Mesendoderm (in vitro differentiated cells): ENCODE data around the gene CSGALNACT2.
A peak's percentile ranks its signal among the peaks of the same experiment; 100 is the strongest.

Experiments
- DNase-seq: peaks from one replicate; pipeline ENCODE4 v3.0.0; 2013
- H2AK5ac ChIP-seq: 2 replicates; pipeline ENCODE4 v1.6.1; 2013; ENCODE audit warnings: low read length, inconsistent platforms
- H2BK120ac ChIP-seq: 2 replicates; pipeline ENCODE4 v1.6.1; 2013; ENCODE audit warnings: low read depth, mild to moderate bottlenecking, low read length, moderate library complexity, mixed read lengths
- H2BK15ac ChIP-seq: replicated peaks from 2 replicates; pipeline ENCODE4 v1.6.1; 2013; ENCODE audit warnings: low read depth, mild to moderate bottlenecking, moderate library complexity
- H2BK5ac ChIP-seq: 2 replicates; pipeline ENCODE4 v1.6.1; 2013; ENCODE audit warnings: low read length, inconsistent platforms
- H3K18ac ChIP-seq: 2 replicates; pipeline ENCODE4 v1.6.1; 2013; ENCODE audit warnings: mild to moderate bottlenecking, low read length, mixed read lengths
- H3K23ac ChIP-seq: one replicate; pipeline ENCODE4 v1.6.1; 2013; ENCODE audit warnings: low read length
- H3K27ac ChIP-seq: 2 replicates; pipeline ENCODE4 v1.5.1; 2013; ENCODE audit warnings: low read depth, mild to moderate bottlenecking, inconsistent platforms, low read length, moderate library complexity
- H3K27me3 ChIP-seq: 2 replicates; pipeline ENCODE4 v1.6.1; 2013; ENCODE audit warnings: low read length, control low read depth, mild to moderate bottlenecking, inconsistent platforms; ENCODE audit not compliant: insufficient read depth, poor library complexity
- H3K36me3 ChIP-seq: 2 replicates; pipeline ENCODE4 v1.6.1; 2013; ENCODE audit warnings: low read length, inconsistent platforms; ENCODE audit not compliant: control insufficient read depth, insufficient read depth
- H3K4ac ChIP-seq: one replicate; pipeline ENCODE4 v1.6.1; 2013; ENCODE audit warnings: low read depth, mild to moderate bottlenecking, low read length, moderate library complexity
- H3K4me1 ChIP-seq: 2 replicates; pipeline ENCODE4 v1.6.1; 2013; ENCODE audit warnings: low read depth, low read length, inconsistent platforms; ENCODE audit not compliant: control insufficient read depth
- H3K4me2 ChIP-seq: 2 replicates; pipeline ENCODE4 v1.6.1; 2013; ENCODE audit warnings: low read length
- H3K4me3 ChIP-seq: 2 replicates; pipeline ENCODE4 v1.5.1; 2013; ENCODE audit warnings: mild to moderate bottlenecking, low read length
- H3K56ac ChIP-seq: one replicate; pipeline ENCODE4 v1.6.1; 2013; ENCODE audit warnings: low read length
- H3K79me1 ChIP-seq: 2 replicates; pipeline ENCODE4 v1.6.1; 2013; ENCODE audit warnings: low read length, inconsistent platforms
- H3K79me2 ChIP-seq: 2 replicates; pipeline ENCODE4 v1.6.1; 2013; ENCODE audit warnings: mild to moderate bottlenecking, low read length; ENCODE audit not compliant: control insufficient read depth, insufficient read depth
- H3K9ac ChIP-seq: 2 replicates; pipeline ENCODE4 v1.6.1; 2013; ENCODE audit warnings: low read length, inconsistent platforms
- H4K5ac ChIP-seq: one replicate; pipeline ENCODE4 v1.6.1; 2013; ENCODE audit warnings: low read length
- H4K8ac ChIP-seq: one replicate; pipeline ENCODE4 v1.6.1; 2013; ENCODE audit warnings: low read depth, mild to moderate bottlenecking, control low read depth, low read length, moderate library complexity
- WGBS: extraction: QIAGEN DNeasy Blood & Tissue Kit; methylation state at CpG from one replicate; pipeline ENCODE4 v1.1.7; 2013; ENCODE audit warnings: low lambda C conversion rate, missing lambda C conversion rate; ENCODE audit not compliant: insufficient coverage; ENCODE audit errors: extremely low coverage; 5-methylcytosine and 5-hydroxymethylcytosine counted together

CSGALNACT2 gene

DNA sequence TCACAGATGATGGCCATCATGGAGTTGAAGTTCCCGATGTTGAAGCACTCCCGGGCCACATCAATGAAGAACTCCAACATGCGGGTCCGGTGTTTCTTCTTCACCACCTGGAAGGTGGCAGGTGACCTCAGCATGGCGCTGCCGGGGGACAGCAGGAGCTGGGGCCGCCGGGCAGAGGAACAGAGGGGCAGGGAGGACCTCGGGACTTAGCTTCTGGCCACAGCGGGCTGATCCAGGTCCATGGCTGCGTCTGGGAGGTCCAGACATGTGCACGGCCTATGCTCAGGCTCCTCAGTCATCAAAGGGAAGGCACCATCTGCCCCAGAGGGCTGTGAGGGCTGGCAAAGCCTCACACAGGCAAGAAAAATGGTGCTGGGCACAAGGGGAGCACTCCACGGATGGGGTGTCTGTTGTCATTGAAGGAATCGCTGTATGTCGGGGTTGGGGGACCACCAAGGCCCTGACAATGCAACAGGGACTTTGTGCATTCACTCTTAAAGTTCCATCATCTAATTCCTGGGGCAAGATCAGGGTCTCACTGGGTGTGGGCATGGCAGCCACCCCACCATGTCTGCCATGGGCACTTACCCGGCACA, 60.9 kb downstream of the CSGALNACT2 start:
- Histone ChIP-seq H3K79me2 (no peaks in the 10 kb centered on the region), H3K4me3 (no peak overlapping the region), H3K27ac (no peak overlapping the region), H2AK5ac (no peak overlapping the region), H4K8ac (no peak overlapping the region), H2BK5ac (no peak overlapping the region), H3K9ac (no peak overlapping the region), H4K5ac (no peak overlapping the region), H2BK15ac (no peak overlapping the region), H3K18ac (no peak overlapping the region), H3K23ac (no peak overlapping the region), H3K56ac (no peak overlapping the region), H3K36me3 (peaks cover 3% of the 10 kb centered on the region), H3K79me1 (peaks cover 5% of the 10 kb centered on the region), H3K27me3 (no peaks in the 10 kb centered on the region), H3K4me2 (no peak overlapping the region), H3K4me1 (no peaks in the 10 kb centered on the region), H2BK120ac (no peak overlapping the region), H3K4ac (no peak overlapping the region)
- no peak for DNase-seq
- no CpG with 5 or more reads among the region's 16 CpGs for WGBS

- Histone ChIP-seq H4K8ac (no peak overlapping the region), H3K27me3 (no peaks in the 10 kb centered on the region), H3K9ac (no peak overlapping the region), H3K56ac (no peak overlapping the region), H2BK120ac (no peak overlapping the region), H3K79me1 (peaks cover 5% of the 10 kb centered on the region), H2BK15ac (no peak overlapping the region), H3K27ac (no peak overlapping the region), H3K36me3 (peaks cover 3% of the 10 kb centered on the region), H3K4me2 (no peak overlapping the region), H3K4me3 (no peak overlapping the region), H4K5ac (no peak overlapping the region), H3K79me2 (no peaks in the 10 kb centered on the region), H2BK5ac (no peak overlapping the region), H2AK5ac (no peak overlapping the region), H3K23ac (no peak overlapping the region), H3K4ac (no peak overlapping the region), H3K18ac (no peak overlapping the region), H3K4me1 (no peaks in the 10 kb centered on the region)
- WGBS: no CpG with 5 or more reads among the region's 15 CpGs
- no peak for DNase-seq
Measured at GRCh38 chr10:43199684-43200537, 61.7 kb downstream of the CSGALNACT2 start.

GRCh38 chr10:43200538-43201390, 62.5 kb downstream of the CSGALNACT2 start:
- DNase-seq: no peak
- Histone ChIP-seq H3K4me2 (no peak overlapping the region), H3K27me3 (no peaks in the 10 kb centered on the region), H3K36me3 (peaks cover 3% of the 10 kb centered on the region), H4K5ac (no peak overlapping the region), H4K8ac (no peak overlapping the region), H3K23ac (no peak overlapping the region), H3K4me3 (no peak overlapping the region), H3K27ac (no peak overlapping the region), H3K18ac (no peak overlapping the region), H3K4me1 (no peaks in the 10 kb centered on the region), H2BK120ac (no peak overlapping the region), H3K79me2 (no peaks in the 10 kb centered on the region), H3K56ac (no peak overlapping the region), H2BK5ac (no peak overlapping the region), H2BK15ac (no peak overlapping the region), H2AK5ac (no peak overlapping the region), H3K79me1 (peaks cover 5% of the 10 kb centered on the region), H3K9ac (no peak overlapping the region), H3K4ac (no peak overlapping the region)
- WGBS: no CpG with 5 or more reads among the region's 13 CpGs

DNA sequence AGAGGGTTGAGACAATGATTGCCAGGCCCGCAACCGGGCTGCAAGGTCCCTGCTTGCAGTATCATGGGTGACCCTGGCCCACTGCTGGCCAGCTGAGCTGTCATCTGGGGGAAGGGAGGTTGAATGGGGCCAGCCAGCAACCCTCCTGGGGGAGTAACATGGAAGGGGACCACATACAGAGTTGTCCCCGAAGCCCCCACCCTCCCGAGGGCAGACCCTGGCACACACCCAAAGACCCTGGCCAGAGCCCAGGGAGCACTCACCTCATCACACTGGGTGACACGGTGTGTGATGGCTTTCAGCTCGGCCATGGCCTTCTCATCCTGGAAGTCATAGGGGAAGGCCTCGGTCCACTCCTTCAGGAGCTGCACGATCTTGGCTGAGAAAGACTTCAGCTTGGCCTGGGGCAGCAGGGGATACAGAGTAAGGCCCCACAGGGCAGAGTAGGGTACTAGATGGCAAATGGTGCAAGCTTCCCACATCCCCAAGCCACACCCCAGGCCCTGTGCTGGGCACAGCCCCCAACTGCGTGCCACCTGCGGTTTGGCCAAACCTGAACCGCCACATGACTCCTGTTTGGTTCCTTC, 63.4 kb downstream of the CSGALNACT2 start:
- no peaks in the 10 kb centered on the region for H3K4me1 ChIP-seq
- WGBS: no CpG with 5 or more reads among the region's 11 CpGs
- H3K4ac ChIP-seq: no peak overlapping the region
- no peaks in the 10 kb centered on the region for H3K79me2 ChIP-seq
- H3K18ac ChIP-seq: no peak overlapping the region
- H3K27ac ChIP-seq: no peak overlapping the region
- H4K8ac ChIP-seq: no peak overlapping the region
- H3K36me3 ChIP-seq: peaks cover 3% of the 10 kb centered on the region
- no peak overlapping the region for H3K4me2 ChIP-seq
- H3K4me3 ChIP-seq: no peak overlapping the region
- no peak overlapping the region for H2BK5ac ChIP-seq
- H3K23ac ChIP-seq: no peak overlapping the region
- H3K56ac ChIP-seq: peak overlapping the region; percentile 3
- H4K5ac ChIP-seq: no peak overlapping the region
- DNase-seq: no peak
- H2AK5ac ChIP-seq: no peak overlapping the region
- no peak overlapping the region for H2BK120ac ChIP-seq
- no peak overlapping the region for H2BK15ac ChIP-seq
- peaks cover 5% of the 10 kb centered on the region for H3K79me1 ChIP-seq
- H3K27me3 ChIP-seq: no peaks in the 10 kb centered on the region
- H3K9ac ChIP-seq: peak overlapping the region; percentile 2

GRCh38 chr10:43202224-43202656, 64.0 kb downstream of the CSGALNACT2 start:
- H3K4me3 ChIP-seq: peak overlapping the region; percentile 73
- H4K8ac ChIP-seq: no peak overlapping the region
- H3K23ac ChIP-seq: no peak overlapping the region
- no peaks in the 10 kb centered on the region for H3K4me1 ChIP-seq
- DNase-seq: peak; percentile 77
- H3K36me3 ChIP-seq: peaks cover 2% of the 10 kb centered on the region
- H3K56ac ChIP-seq: peak overlapping the region; percentile 81
- no peak overlapping the region for H3K27ac ChIP-seq
- peaks cover 5% of the 10 kb centered on the region for H3K79me1 ChIP-seq
- H2BK120ac ChIP-seq: no peak overlapping the region
- H3K9ac ChIP-seq: peak overlapping the region; percentile 68
- H4K5ac ChIP-seq: no peak overlapping the region
- H2BK5ac ChIP-seq: no peak overlapping the region
- H2AK5ac ChIP-seq: no peak overlapping the region
- no peak overlapping the region for H2BK15ac ChIP-seq
- no CpG with 5 or more reads among the region's 29 CpGs for WGBS
- no peak overlapping the region for H3K4ac ChIP-seq
- no peak overlapping the region for H3K18ac ChIP-seq
- H3K27me3 ChIP-seq: no peaks in the 10 kb centered on the region
- no peaks in the 10 kb centered on the region for H3K79me2 ChIP-seq
- H3K4me2 ChIP-seq: peak overlapping the region; percentile 87
